H1 (cell line): ENCODE results near the gene RBP5. TPM values are rescaled to one million over a fixed set of nuclear protein-coding genes. Genes with fewer than 3 reads are reported as not detected.

Experiments
- CTCF ChIA-PET: fragments of 300-600 bp; sonication (Branson Sonifier 250); formaldehyde crosslinking; loops from one replicate; lab custom pipeline; 2021; ENCODE audit not compliant: partially characterized antibody; lab: Charles Lee
- POLR2A ChIA-PET: fragments of 300-600 bp; sonication (Branson Sonifier 250); formaldehyde crosslinking; loops from one replicate; lab custom pipeline; 2021; ENCODE audit warnings: inconsistent platforms; ENCODE audit not compliant: partially characterized antibody; lab: Charles Lee
- DNase-seq, 2 experiments: peaks; one replicate each; pipeline versions ENCODE4 v3.0.0 to v3.0.0-alpha.2; 2010 to 2022; ENCODE audit warnings: low spot score in 2 of 2, low read depth in 1 of 2, mixed read lengths in 1 of 2
- FAIRE-seq: peaks from 2 replicates; lab custom pipeline; 2011; peaks lifted over from hg19 to GRCh38; lab: Jason Lieb, UNC
- H2AFZ ChIP-seq: 2 replicates; pipeline ENCODE4 v1.8.1; 2012; ENCODE audit warnings: low read length, inconsistent platforms
- H2AK5ac ChIP-seq: 2 replicates; pipeline ENCODE4 v1.6.1; 2013; ENCODE audit warnings: low read depth, low read length
- H2BK120ac ChIP-seq: replicated peaks from 2 replicates; pipeline ENCODE3; 2013; ENCODE audit warnings: low read depth, low read length, inconsistent platforms
- H2BK12ac ChIP-seq: 2 replicates; pipeline ENCODE4 v1.6.1; 2013; ENCODE audit warnings: low read depth, low read length
- H2BK15ac ChIP-seq: 2 replicates; pipeline ENCODE4 v1.6.1; 2013; ENCODE audit warnings: low read length
- H2BK20ac ChIP-seq: 2 replicates; pipeline ENCODE4 v1.6.1; 2013; ENCODE audit warnings: low read length
- H2BK5ac ChIP-seq: 2 replicates; pipeline ENCODE4 v1.6.1; 2013; ENCODE audit warnings: low read depth, low read length
- H3K14ac ChIP-seq: 2 replicates; pipeline ENCODE4 v1.6.1; 2013; ENCODE audit warnings: inconsistent platforms; ENCODE audit not compliant: insufficient read length
- H3K18ac ChIP-seq: 2 replicates; pipeline ENCODE4 v1.6.1; 2013; ENCODE audit warnings: low read length; ENCODE audit errors: extremely low read depth
- H3K23ac ChIP-seq: 2 replicates; pipeline ENCODE4 v1.6.1; 2013; ENCODE audit warnings: inconsistent platforms; ENCODE audit not compliant: insufficient read length
- H3K23me2 ChIP-seq: 2 replicates; pipeline ENCODE4 v1.6.1; 2013; ENCODE audit warnings: low read depth, low read length
- H3K27ac ChIP-seq: 2 replicates; pipeline ENCODE4 v1.6.1; 2011; ENCODE audit warnings: low read depth, low read length, inconsistent platforms
- H3K27me3 ChIP-seq, 4 experiments: replicated peaks in 1 of 4; 1 replicate in 1 of 4; 2 replicates in 3 of 4; pipeline versions ENCODE4 v1.6.1 to v1.8.1; 2011 to 2013; ENCODE audit warnings: low read length in 3 of 4, mild to moderate bottlenecking in 3 of 4, inconsistent platforms in 2 of 4, mixed read lengths in 2 of 4, moderate library complexity in 1 of 4; ENCODE audit not compliant: control insufficient read depth in 3 of 4, insufficient read depth in 3 of 4; ENCODE audit errors: extremely low read depth in 1 of 4
- H3K36me3 ChIP-seq, 4 experiments: 2 replicates each; pipeline versions ENCODE4 v1.6.1 to v1.8.1; 2011 to 2013; ENCODE audit warnings: mild to moderate bottlenecking in 4 of 4, low read length in 3 of 4, moderate library complexity in 2 of 4, control low read depth in 1 of 4, inconsistent platforms in 1 of 4; ENCODE audit not compliant: insufficient read depth in 4 of 4, control insufficient read depth in 2 of 4
- H3K4ac ChIP-seq: replicated peaks from 2 replicates; pipeline ENCODE3; 2013; ENCODE audit warnings: low read length, low read depth, mixed read lengths, inconsistent platforms; ENCODE audit not compliant: insufficient read length
- H3K4me1 ChIP-seq, 4 experiments: replicated peaks in 1 of 4; 1 replicate in 1 of 4; 2 replicates in 3 of 4; pipeline versions ENCODE4 v1.6.1 to v1.8.1; 2011 to 2013; ENCODE audit warnings: low read length in 3 of 4, inconsistent platforms in 2 of 4, mixed read lengths in 1 of 4; ENCODE audit not compliant: insufficient read depth in 4 of 4, control insufficient read depth in 3 of 4
- H3K4me2 ChIP-seq, 2 experiments: 2 replicates each; pipeline versions ENCODE4 v1.6.1 to v1.8.1; 2011 to 2013; ENCODE audit warnings: low read depth in 2 of 2, low read length in 2 of 2, control low read depth in 1 of 2, inconsistent platforms in 1 of 2, mild to moderate bottlenecking in 1 of 2; ENCODE audit not compliant: insufficient read depth in 1 of 2
- H3K4me3 ChIP-seq, 4 experiments: fragments of 200-600, 300-600 bp in 1 of 4; sonication (generic), shearing (Covaris generic), sonication (Bioruptor Twin) in 1 of 4; 2 replicates each; pipeline versions ENCODE4 v1.5.1 to v1.8.1; 2011 to 2016; ENCODE audit warnings: low read length in 4 of 4, low read depth in 3 of 4, control low read depth in 2 of 4, inconsistent platforms in 2 of 4, mild to moderate bottlenecking in 2 of 4, mixed read lengths in 1 of 4, moderate library complexity in 1 of 4; ENCODE audit not compliant: insufficient read depth in 2 of 4; ENCODE audit errors: extremely low read depth in 1 of 4
- H3K56ac ChIP-seq: replicated peaks from 2 replicates; pipeline ENCODE3; 2013; ENCODE audit warnings: low read depth, mild to moderate bottlenecking, mixed read lengths, low read length, inconsistent platforms; ENCODE audit not compliant: insufficient read length
- H3K79me1 ChIP-seq: 2 replicates; pipeline ENCODE4 v1.6.1; 2013; ENCODE audit warnings: low read depth, low read length, control low read depth
- H3K79me2 ChIP-seq, 2 experiments: 2 replicates each; pipeline versions ENCODE4 v1.6.1 to v1.8.1; 2012 to 2013; ENCODE audit warnings: low read length in 2 of 2, mild to moderate bottlenecking in 2 of 2, inconsistent platforms in 1 of 2; ENCODE audit not compliant: insufficient read depth in 2 of 2, control insufficient read depth in 1 of 2
- H3K9ac ChIP-seq, 4 experiments: replicated peaks in 1 of 4; 1 replicate in 1 of 4; 2 replicates in 3 of 4; pipeline versions ENCODE4 v1.6.1 to v1.8.1; 2011 to 2013; ENCODE audit warnings: low read depth in 3 of 4, low read length in 3 of 4, control low read depth in 2 of 4, mild to moderate bottlenecking in 2 of 4, moderate library complexity in 2 of 4, inconsistent platforms in 1 of 4; ENCODE audit errors: extremely low read depth in 1 of 4
- H3K9me3 ChIP-seq, 2 experiments: 2 replicates each; pipeline versions ENCODE4 v1.6.1 to v1.8.1; 2012 to 2013; ENCODE audit warnings: mild to moderate bottlenecking in 2 of 2, moderate library complexity in 2 of 2, control low read depth in 1 of 2, inconsistent platforms in 1 of 2, low read depth in 1 of 2, low read length in 1 of 2, mixed read lengths in 1 of 2; ENCODE audit not compliant: insufficient read depth in 2 of 2
- H4K20me1 ChIP-seq, 2 experiments: replicated peaks in 1 of 2; 2 replicates each; pipeline versions ENCODE3 to v1.8.1; 2011 to 2013; ENCODE audit warnings: inconsistent platforms in 2 of 2, low read length in 2 of 2, mild to moderate bottlenecking in 1 of 2; ENCODE audit not compliant: insufficient read depth in 2 of 2, control insufficient read depth in 1 of 2
- H4K5ac ChIP-seq: 2 replicates; pipeline ENCODE4 v1.6.1; 2013; ENCODE audit warnings: low read length, low read depth, mixed read lengths, inconsistent platforms; ENCODE audit not compliant: insufficient read length
- H4K8ac ChIP-seq: 2 replicates; pipeline ENCODE4 v1.8.0; 2013; ENCODE audit warnings: mild to moderate bottlenecking, moderate library complexity, low read length, inconsistent platforms; ENCODE audit not compliant: insufficient read depth; ENCODE audit errors: extremely low read depth
- H4K91ac ChIP-seq: replicated peaks from 2 replicates; pipeline ENCODE3; 2013; ENCODE audit warnings: low read length, mixed read lengths, inconsistent platforms; ENCODE audit not compliant: insufficient read length
- whole genome bisulfite sequencing, 2 experiments: shearing (Covaris generic) in 1 of 2; methylation state at CpG; one replicate each; pipeline versions ENCODE4 v1.1.6 to v1.1.7; 2013 to 2015; ENCODE audit warnings: low lambda C conversion rate in 2 of 2, mixed read lengths in 2 of 2, inconsistent platforms in 1 of 2, low coverage in 1 of 2, missing lambda C conversion rate in 1 of 2; ENCODE audit not compliant: insufficient replicate concordance in 2 of 2, insufficient coverage in 1 of 2, insufficient read length in 1 of 2; ENCODE audit errors: extremely low coverage in 1 of 2, missing lambda C conversion rate in 1 of 2; 5-methylcytosine and 5-hydroxymethylcytosine counted together
- polyA plus RNA-seq, 7 experiments: library from polyadenylated mRNA; depleted of rRNA in 3 of 7; stranded (reverse) in 5 of 7; unstranded in 2 of 7; fragments of >200 nt in 5 of 7; fragments of 200-250 nt in 2 of 7; gene quantifications; 1 replicate in 5 of 7; 2 replicates in 1 of 7; 4 replicates in 1 of 7; pipeline versions ENCODE4 v1.2.1 to v1.2.3, GENCODE V29; 2011 to 2013; ENCODE audit warnings: missing spikeins in 2 of 7, mixed read lengths in 2 of 7
- total RNA-seq: library from RNA; stranded (reverse); fragmentation: NEBNext Ultra II Directional; extraction: Animal tissue kit (Norgen Biotek cat#: 25700); gene quantifications from 2 replicates; pipeline ENCODE4 v1.2.1, GENCODE V29; 2021

Gene RBP5
- total and polyA plus RNA-seq, 2 of the 8 experiments (the other 6 are each of a cell fraction or from before 2014, with no cell fraction given), result 1.2 to 1.9 TPM

- FAIRE-seq, result no peak
- H3K4me2 ChIP-seq, result no peak overlapping the region
- H3K23ac ChIP-seq, result no peak overlapping the region
- H3K18ac ChIP-seq, result no peak overlapping the region
- no peaks in the 10 kb centered on the region for H3K27me3 ChIP-seq
- 92% methylated on average over 8 of the region's 8 CpGs; no CpG with 5 or more reads in 1 of the 2 experiments for WGBS, 2 experiments
- ChIA-PET CTCF (interaction anchor here (0.6 to 10.0 kb wide), 9 partner anchors 10 to 502 kb away, joined by 3 to 151 read pairs (median 4); partner anchors contain the start of gene C1S), POLR2A (no interaction called here)
- no peak overlapping the region for H2AK5ac ChIP-seq
- no peak overlapping the region for H2BK12ac ChIP-seq
- H4K8ac ChIP-seq, result peak overlapping the region; percentile 73; the same call in 1 of the 2 replicates
- H4K5ac ChIP-seq, result no peak overlapping the region
- H3K9me3 ChIP-seq, result no peaks in the 10 kb centered on the region
- no peak overlapping the region for H2AFZ ChIP-seq
- no peak overlapping the region for H3K4me3 ChIP-seq
- H3K36me3 ChIP-seq, result peaks cover 0 to 7% (median 0%) of the 10 kb centered on the region in 4 experiments; a peak in 4 of 8 replicates
- no peaks in the 10 kb centered on the region; the same call in 1 of the 2 replicates for H3K23me2 ChIP-seq
- H3K9ac ChIP-seq, result no peak overlapping the region
- DNase-seq, result no peak
- H3K4ac ChIP-seq, result no peak overlapping the region
- no peak overlapping the region for H3K56ac ChIP-seq
- no peak overlapping the region for H3K14ac ChIP-seq
- H3K27ac ChIP-seq, result no peak overlapping the region
- H4K91ac ChIP-seq, result no peak overlapping the region
- H2BK5ac ChIP-seq, result no peak overlapping the region
- H3K79me1 ChIP-seq, result no peaks in the 10 kb centered on the region; the same call in 1 of the 2 replicates
- no peaks in the 10 kb centered on the region for H3K4me1 ChIP-seq
- H4K20me1 ChIP-seq, result peaks cover 0 to 3% of the 10 kb centered on the region in 2 experiments
- H2BK120ac ChIP-seq, result no peak overlapping the region
- H3K79me2 ChIP-seq, result no peaks in the 10 kb centered on the region
- no peak overlapping the region for H2BK15ac ChIP-seq
- H2BK20ac ChIP-seq, result no peak overlapping the region
Measured at GRCh38 chr12:7155471-7156034, 26.9 kb upstream of the RBP5 start.
